OCI-LY1 (cell line): ENCODE results near the gene IL1RAPL1.

Experiments
- H2AFZ ChIP-seq: fragments of 200-600 bp; sonication (generic), shearing (Covaris generic); 2 replicates; pipeline ENCODE4 v1.6.0; 2014; ENCODE audit warnings: antibody characterized with exemption, mild to moderate bottlenecking, low read length
- H3F3A ChIP-seq: fragments of 200-600 bp; sonication (generic), shearing (Covaris generic); 2 replicates; pipeline ENCODE4 v1.6.0; 2014; ENCODE audit warnings: mild to moderate bottlenecking, antibody characterized with exemption, low read length, moderate library complexity; ENCODE audit not compliant: insufficient read depth
- H3K27ac ChIP-seq: fragments of 200-600 bp; sonication (generic); 2 replicates; pipeline ENCODE4 v1.5.1; 2014; ENCODE audit warnings: low read length, mixed run types, mild to moderate bottlenecking, low read depth; ENCODE audit not compliant: poor library complexity, severe bottlenecking
- H3K27me3 ChIP-seq: fragments of 200-600 bp; sonication (generic); 2 replicates; pipeline ENCODE4 v1.6.0; 2014; ENCODE audit warnings: antibody characterized with exemption, mild to moderate bottlenecking, low read length, moderate library complexity; ENCODE audit not compliant: insufficient read depth
- H3K36me3 ChIP-seq: fragments of 200-600 bp; sonication (generic); 2 replicates; pipeline ENCODE4 v1.6.1; 2014; ENCODE audit warnings: mild to moderate bottlenecking, antibody characterized with exemption, low read length, moderate library complexity, mixed read lengths; ENCODE audit not compliant: insufficient read depth
- H3K4me1 ChIP-seq: fragments of 200-600 bp; sonication (generic); 2 replicates; pipeline ENCODE4 v1.5.1; 2014; ENCODE audit warnings: mild to moderate bottlenecking, low read length, moderate library complexity; ENCODE audit not compliant: insufficient read depth, severe bottlenecking
- H3K4me2 ChIP-seq: fragments of 200-600 bp; sonication (generic), shearing (Covaris generic); 2 replicates; pipeline ENCODE4 v1.6.1; 2014; ENCODE audit warnings: low read length
- H3K4me3 ChIP-seq: fragments of 200-600 bp; sonication (generic); 2 replicates; pipeline ENCODE4 v1.5.1; 2014; ENCODE audit warnings: low read length, low read depth, mild to moderate bottlenecking, mixed read lengths; ENCODE audit not compliant: poor library complexity, severe bottlenecking
- H3K79me2 ChIP-seq: fragments of 200-600 bp; shearing (Covaris generic); 2 replicates; pipeline ENCODE4 v1.6.1; 2016; ENCODE audit warnings: mixed run types, low read length, mixed read lengths; ENCODE audit not compliant: insufficient read depth
- H3K9ac ChIP-seq: fragments of 200-600 bp; sonication (generic), shearing (Covaris generic); 2 replicates; pipeline ENCODE4 v1.6.1; 2014; ENCODE audit warnings: mild to moderate bottlenecking, low read length, mixed read lengths
- H3K9me2 ChIP-seq: fragments of 200-600 bp; sonication (generic), shearing (Covaris generic); 2 replicates; pipeline ENCODE4 v1.6.1; 2014; ENCODE audit warnings: low read depth, mild to moderate bottlenecking, low read length, mixed read lengths
- H3K9me3 ChIP-seq: fragments of 200-600 bp; shearing (Covaris generic); 2 replicates; pipeline ENCODE4 v1.6.1; 2014; ENCODE audit warnings: low read length, mixed read lengths
- H4K20me1 ChIP-seq: fragments of 200-600 bp; sonication (generic), shearing (Covaris generic); 2 replicates; pipeline ENCODE4 v1.6.0; 2016; ENCODE audit warnings: mild to moderate bottlenecking, low read length; ENCODE audit not compliant: insufficient read depth
- EZH2 ChIP-seq: fragments of 200-600 bp; sonication (generic), shearing (Covaris generic); IDR thresholded peaks from 2 replicates; pipeline ENCODE4 v1.8.0; 2017; ENCODE audit warnings: borderline replicate concordance, mixed run types, mild to moderate bottlenecking, antibody characterized with exemption, low read length, moderate library complexity, mixed read lengths
- TF ChIP-seq, protein P1 (sequence below): fragments of 200-600 bp; sonication (generic), shearing (Covaris generic); IDR thresholded peaks from 2 replicates; pipeline ENCODE4 v1.5.1; 2017; ENCODE audit warnings: mild to moderate bottlenecking, antibody characterized with exemption, low read length, moderate library complexity, mixed read lengths

IL1RAPL1 gene

DNA sequence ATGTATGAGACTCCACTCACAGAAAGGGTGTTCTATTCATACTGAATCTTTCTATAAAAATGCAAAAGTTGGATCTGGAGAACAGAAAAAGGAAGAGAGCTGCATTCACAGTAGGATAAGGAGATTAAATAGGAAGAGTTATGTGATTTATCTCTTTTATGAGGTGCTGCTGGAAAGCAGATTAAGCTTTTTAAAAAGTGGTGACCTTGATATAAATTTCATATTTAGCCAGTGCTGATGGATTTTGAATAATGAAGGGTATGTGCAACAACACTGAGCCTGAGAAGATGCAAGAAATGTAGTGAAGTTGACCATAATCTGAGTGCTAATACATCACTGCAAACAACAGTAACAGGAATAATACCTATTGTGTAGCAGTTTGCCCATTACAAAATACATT lies 795.6 kb downstream of the IL1RAPL1 start:
- H3K9me2 ChIP-seq = no peaks in the 10 kb centered on the region
- no peak overlapping the region for H2AFZ ChIP-seq
- no peak overlapping the region for H3K4me2 ChIP-seq
- no peaks in the 10 kb centered on the region for H3K9me3 ChIP-seq
- H3F3A ChIP-seq = no peaks in the 10 kb centered on the region
- H3K27me3 ChIP-seq = no peaks in the 10 kb centered on the region
- H3K4me3 ChIP-seq = no peak overlapping the region
- no peak overlapping the region for H3K27ac ChIP-seq
- H3K9ac ChIP-seq = no peak overlapping the region
- no peaks in the 10 kb centered on the region for H3K79me2 ChIP-seq
- H3K36me3 ChIP-seq = no peaks in the 10 kb centered on the region
- no peaks in the 10 kb centered on the region for H3K4me1 ChIP-seq
- H4K20me1 ChIP-seq = no peaks in the 10 kb centered on the region
- TF ChIP-seq, protein P1, sequence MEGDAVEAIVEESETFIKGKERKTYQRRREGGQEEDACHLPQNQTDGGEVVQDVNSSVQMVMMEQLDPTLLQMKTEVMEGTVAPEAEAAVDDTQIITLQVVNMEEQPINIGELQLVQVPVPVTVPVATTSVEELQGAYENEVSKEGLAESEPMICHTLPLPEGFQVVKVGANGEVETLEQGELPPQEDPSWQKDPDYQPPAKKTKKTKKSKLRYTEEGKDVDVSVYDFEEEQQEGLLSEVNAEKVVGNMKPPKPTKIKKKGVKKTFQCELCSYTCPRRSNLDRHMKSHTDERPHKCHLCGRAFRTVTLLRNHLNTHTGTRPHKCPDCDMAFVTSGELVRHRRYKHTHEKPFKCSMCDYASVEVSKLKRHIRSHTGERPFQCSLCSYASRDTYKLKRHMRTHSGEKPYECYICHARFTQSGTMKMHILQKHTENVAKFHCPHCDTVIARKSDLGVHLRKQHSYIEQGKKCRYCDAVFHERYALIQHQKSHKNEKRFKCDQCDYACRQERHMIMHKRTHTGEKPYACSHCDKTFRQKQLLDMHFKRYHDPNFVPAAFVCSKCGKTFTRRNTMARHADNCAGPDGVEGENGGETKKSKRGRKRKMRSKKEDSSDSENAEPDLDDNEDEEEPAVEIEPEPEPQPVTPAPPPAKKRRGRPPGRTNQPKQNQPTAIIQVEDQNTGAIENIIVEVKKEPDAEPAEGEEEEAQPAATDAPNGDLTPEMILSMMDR = no peak
- no peak for TF ChIP-seq EZH2

DNA sequence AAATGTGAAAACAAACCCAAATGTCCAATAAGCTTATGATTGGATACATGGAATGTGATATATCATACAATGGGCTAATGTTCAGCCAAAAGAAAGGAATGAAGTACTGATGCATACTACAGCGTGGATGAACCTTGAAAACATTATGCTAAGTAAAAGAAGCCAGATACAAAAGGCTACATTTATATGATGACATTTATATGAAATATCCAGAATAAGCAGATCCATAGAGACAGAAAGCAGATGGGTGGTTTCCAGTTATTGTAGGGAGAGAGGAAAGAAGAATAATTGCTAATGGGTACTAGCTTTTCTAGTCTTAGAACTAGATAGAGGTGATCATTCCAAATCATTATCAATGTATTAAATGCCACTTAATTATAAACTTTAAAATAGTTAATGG lies 801.3 kb downstream of the IL1RAPL1 start:
- Histone ChIP-seq H3K79me2 (no peaks in the 10 kb centered on the region), H3K27ac (no peak overlapping the region), H4K20me1 (no peaks in the 10 kb centered on the region), H3K4me3 (no peak overlapping the region), H3K9me2 (no peaks in the 10 kb centered on the region), H3K27me3 (no peaks in the 10 kb centered on the region), H3K9me3 (no peaks in the 10 kb centered on the region), H2AFZ (no peak overlapping the region), H3K9ac (no peak overlapping the region), H3K36me3 (no peaks in the 10 kb centered on the region), H3K4me2 (no peak overlapping the region), H3K4me1 (no peaks in the 10 kb centered on the region), H3F3A (no peaks in the 10 kb centered on the region)
- no peak for TF ChIP-seq EZH2
- TF ChIP-seq, protein P1 = no peak

DNA sequence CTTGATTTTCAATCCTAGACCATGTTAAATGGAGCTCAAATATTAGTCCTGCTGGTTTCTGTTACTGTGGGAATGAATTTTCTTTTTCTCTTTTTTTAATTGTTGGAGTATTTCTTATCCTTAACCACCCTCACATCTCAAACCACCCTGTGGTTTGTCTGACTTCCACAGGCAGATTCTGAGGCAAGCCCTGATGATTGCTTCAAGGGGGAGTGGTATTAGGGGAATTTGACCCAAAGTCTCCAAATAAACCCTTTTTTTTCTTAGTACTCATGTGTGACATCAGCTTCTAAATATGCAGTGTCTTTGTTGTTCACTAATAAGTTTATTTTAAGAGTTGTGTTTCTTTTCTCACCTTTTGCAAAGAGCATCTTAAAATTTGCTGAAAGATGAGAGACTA lies 810.3 kb downstream of the IL1RAPL1 start:
- TF ChIP-seq, protein P1 = no peak
- TF ChIP-seq EZH2 = no peak
- no peak overlapping the region for H3K4me2 ChIP-seq
- no peak overlapping the region for H3K27ac ChIP-seq
- no peaks in the 10 kb centered on the region for H3F3A ChIP-seq
- no peak overlapping the region for H3K9ac ChIP-seq
- no peaks in the 10 kb centered on the region for H3K9me3 ChIP-seq
- no peaks in the 10 kb centered on the region for H3K36me3 ChIP-seq
- H4K20me1 ChIP-seq = no peaks in the 10 kb centered on the region
- H3K79me2 ChIP-seq = no peaks in the 10 kb centered on the region
- H3K4me1 ChIP-seq = no peaks in the 10 kb centered on the region
- no peak overlapping the region for H3K4me3 ChIP-seq
- H2AFZ ChIP-seq = no peak overlapping the region
- no peaks in the 10 kb centered on the region for H3K27me3 ChIP-seq
- H3K9me2 ChIP-seq = no peaks in the 10 kb centered on the region
